PFSK-1 (cell line): ENCODE measurements around the gene DNAJC27.
A peak's percentile ranks its signal among the peaks of the same experiment; 100 is the strongest.

Experiments used
- FOXP2 ChIP-seq: optimal IDR thresholded peaks from 2 replicates; pipeline ENCODE3; 2011; ENCODE audit warnings: borderline replicate concordance, control low read depth, inconsistent platforms; ENCODE audit not compliant: insufficient read depth; ENCODE audit errors: extremely low read length, extremely low read depth
- POLR2AphosphoS5 ChIP-seq: IDR thresholded peaks from 2 replicates; pipeline ENCODE4 v1.6.1; 2012; ENCODE audit warnings: low read depth, mild to moderate bottlenecking, control low read depth, low read length, moderate library complexity
- REST ChIP-seq, 2 experiments: IDR thresholded peaks; 2 replicates each; pipeline versions ENCODE4 v1.6.1 to v1.8.0; 2011 to 2012; ENCODE audit warnings: low read depth in 2 of 2, low read length in 2 of 2, control low read depth in 1 of 2, inconsistent platforms in 1 of 2, mild to moderate bottlenecking in 1 of 2, moderate library complexity in 1 of 2; ENCODE audit not compliant: insufficient read depth in 1 of 2
- SIN3A ChIP-seq: IDR thresholded peaks from 2 replicates; pipeline ENCODE4 v1.6.1; 2012; ENCODE audit warnings: mild to moderate bottlenecking, low read length, moderate library complexity, borderline replicate concordance; ENCODE audit not compliant: insufficient read depth
- TAF1 ChIP-seq: IDR thresholded peaks from 2 replicates; pipeline ENCODE4 v1.6.1; 2012; ENCODE audit warnings: low read length, control low read depth, borderline replicate concordance; ENCODE audit not compliant: insufficient read depth

Gene DNAJC27

GRCh38 chr2:24914713-24915112 lies 57.0 kb downstream of the DNAJC27 start:
- TF ChIP-seq POLR2AphosphoS5, result no peak
- no peak for TF ChIP-seq REST (IDR thresholded peaks at IDR 0.05; ENCODE audit: insufficient read depth in 1 of 2, low read depth in 2 of 2, low read length in 2 of 2)
- TF ChIP-seq SIN3A, result no peak
- no peak for TF ChIP-seq FOXP2
- no peak for TF ChIP-seq TAF1

GRCh38 chr2:24913911-24914310 lies 57.8 kb downstream of the DNAJC27 start:
- TF ChIP-seq POLR2AphosphoS5 (no peak), FOXP2 (no peak), TAF1 (no peak), SIN3A (no peak), REST (IDR thresholded peaks at IDR 0.05; ENCODE audit: insufficient read depth in 1 of 2, low read depth in 2 of 2, low read length in 2 of 2) (no peak)

DNA sequence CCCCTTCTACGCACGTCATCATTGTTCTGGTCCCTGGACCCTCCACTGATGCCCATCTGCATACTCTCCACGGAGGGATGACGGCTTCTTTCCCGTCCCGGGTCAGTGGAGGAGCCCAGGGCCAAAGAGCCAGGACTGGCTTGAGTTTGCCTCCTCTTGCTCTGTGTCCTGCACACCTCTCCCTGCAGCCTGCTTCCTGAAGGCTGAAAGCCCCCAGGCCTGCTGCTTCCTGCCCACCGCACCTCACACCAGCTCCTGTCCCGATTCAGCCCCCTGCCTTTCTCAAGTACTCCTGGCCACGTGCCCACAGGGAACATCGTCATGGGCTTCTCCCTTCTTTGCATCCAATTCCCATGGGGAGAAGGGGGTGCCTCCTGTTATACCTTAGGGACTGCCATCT lies 58.8 kb downstream of the DNAJC27 start:
- TF ChIP-seq REST (IDR thresholded peaks at IDR 0.05; ENCODE audit: insufficient read depth in 1 of 2, low read depth in 2 of 2, low read length in 2 of 2) (no peak), FOXP2 (peak; percentile 20)

DNA sequence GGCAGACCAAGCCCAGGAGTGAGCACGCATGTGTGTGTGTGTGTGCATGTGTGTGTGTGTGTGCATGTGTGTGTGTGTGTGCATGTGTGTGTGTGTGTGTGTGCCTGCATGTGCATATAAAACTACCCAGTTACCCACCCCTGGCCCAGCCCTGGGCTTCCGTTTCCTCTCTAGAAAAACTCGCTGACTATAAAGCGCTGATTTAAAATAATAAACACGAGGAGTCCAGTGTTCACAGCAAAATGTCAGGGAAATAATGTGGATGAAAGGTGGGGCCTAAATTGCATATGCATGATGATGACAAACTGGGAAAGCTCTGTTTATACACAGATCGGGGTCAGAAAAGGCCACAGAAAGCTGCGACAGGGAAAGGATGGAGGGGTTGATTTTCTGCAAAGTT lies 59.2 kb downstream of the DNAJC27 start:
- no peak for TF ChIP-seq TAF1
- no peak for TF ChIP-seq REST (IDR thresholded peaks at IDR 0.05; ENCODE audit: insufficient read depth in 1 of 2, low read depth in 2 of 2, low read length in 2 of 2)
- TF ChIP-seq SIN3A, result no peak
- no peak for TF ChIP-seq POLR2AphosphoS5
- no peak for TF ChIP-seq FOXP2

DNA sequence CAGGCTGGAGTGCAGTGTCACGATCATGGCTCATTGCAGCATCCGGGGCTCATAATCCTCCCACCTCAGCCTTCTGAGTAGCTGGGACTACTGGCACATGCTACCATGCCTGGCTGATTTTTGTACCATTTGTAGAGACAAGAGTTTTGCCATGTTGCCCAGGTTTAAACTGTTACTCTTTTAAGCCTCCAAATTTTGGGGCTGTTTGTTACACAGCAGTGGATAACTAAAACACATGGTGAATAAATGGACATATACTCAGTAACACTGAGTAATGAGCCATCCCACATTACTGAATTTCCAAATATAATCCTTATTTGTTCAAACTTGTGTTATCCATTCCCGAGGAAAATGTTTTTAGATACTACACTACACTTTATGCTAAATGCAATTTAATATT lies 61.5 kb downstream of the DNAJC27 start:
- TF ChIP-seq REST (IDR thresholded peaks at IDR 0.05; ENCODE audit: insufficient read depth in 1 of 2, low read depth in 2 of 2, low read length in 2 of 2), result no peak
- TF ChIP-seq FOXP2, result no peak
- no peak for TF ChIP-seq POLR2AphosphoS5
- no peak for TF ChIP-seq TAF1
- no peak for TF ChIP-seq SIN3A
